Astrocyte (in vitro differentiated cells and primary cell): ENCODE results near the gene TMEM178B. TPM values are rescaled to one million over a fixed set of nuclear protein-coding genes. Genes with fewer than 3 reads are reported as not detected.
"Not testable (repeated sequence)": the region's sequence is repeated elsewhere in the genome, so short reads cannot be mapped to it uniquely, and the experiment has no call there.

ENCODE experiments used
- DNase-seq: peaks from one replicate; pipeline ENCODE4 v3.0.0-alpha.2; 2010; ENCODE audit warnings: low read depth
- FAIRE-seq: peaks from 2 replicates; lab custom pipeline; 2011; peaks lifted over from hg19 to GRCh38; lab: Jason Lieb, UNC
- H2AFZ ChIP-seq: 2 replicates; pipeline ENCODE4 v1.6.0; 2012; ENCODE audit warnings: low read depth, low read length, inconsistent platforms
- H3K27ac ChIP-seq: 2 replicates; pipeline ENCODE4 v1.5.1; 2011; ENCODE audit warnings: low read depth, low read length, inconsistent platforms
- H3K27me3 ChIP-seq: 2 replicates; pipeline ENCODE4 v1.6.0; 2011; ENCODE audit warnings: low read length, inconsistent platforms; ENCODE audit not compliant: insufficient read depth
- H3K36me3 ChIP-seq: 2 replicates; pipeline ENCODE4 v1.5.1; 2011; ENCODE audit warnings: low read length, inconsistent platforms; ENCODE audit not compliant: insufficient read depth
- H3K4me1 ChIP-seq: 2 replicates; pipeline ENCODE4 v1.5.1; 2011; ENCODE audit warnings: low read length, inconsistent platforms; ENCODE audit not compliant: insufficient read depth
- H3K4me2 ChIP-seq: 2 replicates; pipeline ENCODE4 v1.6.0; 2012; ENCODE audit warnings: low read length, inconsistent platforms
- H3K4me3 ChIP-seq: 2 replicates; pipeline ENCODE4 v1.5.1; 2011; ENCODE audit warnings: low read depth, mild to moderate bottlenecking, low read length, inconsistent platforms; ENCODE audit not compliant: insufficient read depth
- H3K79me2 ChIP-seq: 2 replicates; pipeline ENCODE4 v1.6.0; 2012; ENCODE audit warnings: mild to moderate bottlenecking, low read length, inconsistent platforms; ENCODE audit not compliant: insufficient read depth
- H3K9ac ChIP-seq: 2 replicates; pipeline ENCODE4 v1.6.0; 2012; ENCODE audit warnings: mild to moderate bottlenecking, low read length, inconsistent platforms
- H3K9me3 ChIP-seq: 2 replicates; pipeline ENCODE4 v1.5.1; 2012; ENCODE audit warnings: low read depth, mild to moderate bottlenecking, low read length, inconsistent platforms; ENCODE audit not compliant: insufficient read depth
- H4K20me1 ChIP-seq: 2 replicates; pipeline ENCODE4 v1.6.0; 2012; ENCODE audit warnings: low read length, inconsistent platforms; ENCODE audit not compliant: insufficient read depth
- H3K27ac Mint-ChIP-seq: one replicate; pipeline ENCODE4 v1.8.0; 2021; ENCODE audit warnings: mild to moderate bottlenecking, mixed read lengths; ENCODE audit not compliant: unreplicated experiment
- H3K27me3 Mint-ChIP-seq: one replicate; pipeline ENCODE4 v1.8.0; 2021; ENCODE audit warnings: low read depth, mixed read lengths; ENCODE audit not compliant: unreplicated experiment
- H3K36me3 Mint-ChIP-seq: one replicate; pipeline ENCODE4 v1.8.0; 2021; ENCODE audit warnings: low read depth, mixed read lengths; ENCODE audit not compliant: unreplicated experiment
- H3K4me1 Mint-ChIP-seq: one replicate; pipeline ENCODE4 v1.8.0; 2021; ENCODE audit warnings: low read depth, mixed read lengths; ENCODE audit not compliant: unreplicated experiment
- H3K4me3 Mint-ChIP-seq: one replicate; pipeline ENCODE4 v1.8.0; 2021; ENCODE audit warnings: mild to moderate bottlenecking, moderate library complexity, mixed read lengths; ENCODE audit not compliant: unreplicated experiment
- H3K9me3 Mint-ChIP-seq: one replicate; pipeline ENCODE4 v1.8.0; 2021; ENCODE audit warnings: mild to moderate bottlenecking, mixed read lengths; ENCODE audit not compliant: unreplicated experiment
- EZH2 ChIP-seq: IDR thresholded peaks from 2 replicates; pipeline ENCODE4 v1.6.1; 2012; ENCODE audit warnings: mild to moderate bottlenecking, low read length, inconsistent platforms; ENCODE audit not compliant: insufficient read depth
- total RNA-seq: library from RNA; stranded (reverse); gene quantifications from 2 replicates; pipeline ENCODE4 v1.2.1, GENCODE V29; 2021
- TF ChIP-seq, protein P1 (sequence below): IDR thresholded peaks from 2 replicates; pipeline ENCODE4 v1.5.1; 2011; ENCODE audit warnings: low read depth, mild to moderate bottlenecking, inconsistent platforms, low read length, moderate library complexity; ENCODE audit not compliant: insufficient read depth

Gene TMEM178B
- total RNA-seq, 1 donor from 2014 or later: 3.9 TPM

DNA sequence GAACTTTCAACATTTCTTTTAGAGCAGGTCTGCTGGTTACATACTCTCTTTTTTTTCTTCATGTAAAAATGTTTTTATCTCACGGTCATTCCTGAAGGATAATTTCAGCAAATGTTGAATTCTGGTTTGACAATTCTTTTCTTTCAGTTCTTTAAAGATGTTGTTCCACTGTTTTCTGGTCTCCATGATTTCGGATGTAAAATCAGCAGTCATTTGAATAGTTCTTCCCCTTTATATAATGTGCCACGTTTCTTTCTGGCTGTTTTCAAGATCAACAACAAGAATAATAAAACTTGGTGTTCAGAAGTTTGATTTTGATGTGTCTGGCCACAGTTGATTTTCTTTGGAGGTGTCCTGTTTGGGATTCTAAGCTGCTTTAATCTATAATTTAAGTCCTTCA is 45.1 kb upstream of the TMEM178B start:
- TF ChIP-seq EZH2: no peak
- TF ChIP-seq, protein P1, sequence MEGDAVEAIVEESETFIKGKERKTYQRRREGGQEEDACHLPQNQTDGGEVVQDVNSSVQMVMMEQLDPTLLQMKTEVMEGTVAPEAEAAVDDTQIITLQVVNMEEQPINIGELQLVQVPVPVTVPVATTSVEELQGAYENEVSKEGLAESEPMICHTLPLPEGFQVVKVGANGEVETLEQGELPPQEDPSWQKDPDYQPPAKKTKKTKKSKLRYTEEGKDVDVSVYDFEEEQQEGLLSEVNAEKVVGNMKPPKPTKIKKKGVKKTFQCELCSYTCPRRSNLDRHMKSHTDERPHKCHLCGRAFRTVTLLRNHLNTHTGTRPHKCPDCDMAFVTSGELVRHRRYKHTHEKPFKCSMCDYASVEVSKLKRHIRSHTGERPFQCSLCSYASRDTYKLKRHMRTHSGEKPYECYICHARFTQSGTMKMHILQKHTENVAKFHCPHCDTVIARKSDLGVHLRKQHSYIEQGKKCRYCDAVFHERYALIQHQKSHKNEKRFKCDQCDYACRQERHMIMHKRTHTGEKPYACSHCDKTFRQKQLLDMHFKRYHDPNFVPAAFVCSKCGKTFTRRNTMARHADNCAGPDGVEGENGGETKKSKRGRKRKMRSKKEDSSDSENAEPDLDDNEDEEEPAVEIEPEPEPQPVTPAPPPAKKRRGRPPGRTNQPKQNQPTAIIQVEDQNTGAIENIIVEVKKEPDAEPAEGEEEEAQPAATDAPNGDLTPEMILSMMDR: no peak
- FAIRE-seq: no peak
- H3K27me3 Mint-ChIP-seq: no peaks in the 10 kb centered on the region

DNA sequence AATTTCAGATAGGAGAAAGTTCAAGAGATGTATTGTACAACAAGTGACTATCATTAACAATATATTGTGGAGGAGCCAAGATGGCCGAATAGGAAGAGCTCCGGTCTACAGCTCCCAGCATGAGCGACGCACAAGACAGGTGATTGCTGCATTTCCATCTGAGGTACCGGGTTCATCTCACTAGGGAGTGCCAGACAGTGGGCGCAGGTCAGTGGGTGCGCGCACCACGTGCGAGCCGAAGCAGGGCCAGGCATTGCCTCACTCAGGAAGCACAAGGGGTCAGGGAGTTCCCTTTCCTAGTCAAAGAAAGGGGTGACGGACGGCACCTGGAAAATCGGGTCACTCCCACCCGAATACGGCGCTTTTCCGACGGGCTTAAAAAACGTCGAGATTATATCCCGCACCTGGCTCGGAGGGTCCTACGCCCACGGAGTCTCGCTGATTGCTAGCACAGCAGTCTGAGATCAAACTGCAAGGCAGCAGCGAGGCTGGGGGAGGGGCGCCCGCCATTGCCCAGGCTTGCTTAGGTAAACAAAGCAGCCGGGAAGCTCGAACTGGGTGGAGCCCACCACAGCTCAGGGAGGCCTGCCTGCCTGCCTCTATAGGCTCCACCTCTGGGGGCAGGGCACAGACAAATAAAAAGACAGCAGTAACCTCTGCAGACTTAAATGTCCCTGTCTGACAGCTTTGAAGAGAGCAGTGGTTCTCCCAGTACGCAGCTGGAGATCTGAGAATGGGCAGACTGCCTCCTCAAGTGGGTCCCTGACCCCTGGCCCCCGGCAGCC is 41.1 kb upstream of the TMEM178B start:
- not testable (repeated sequence) for H3K4me1 Mint-ChIP-seq, H3K27ac ChIP-seq, H3K4me3 ChIP-seq, H2AFZ ChIP-seq, H3K36me3 ChIP-seq, FAIRE-seq, H3K27ac Mint-ChIP-seq, H3K79me2 ChIP-seq, H3K9ac ChIP-seq, DNase-seq, H3K27me3 ChIP-seq, H3K36me3 Mint-ChIP-seq, H3K4me1 ChIP-seq, H3K4me3 Mint-ChIP-seq, H3K9me3 ChIP-seq, H3K4me2 ChIP-seq, H3K9me3 Mint-ChIP-seq, H4K20me1 ChIP-seq, H3K27me3 Mint-ChIP-seq

More for the DNA sequence above, 45.1 kb upstream of the TMEM178B start:
- Histone ChIP-seq H3K4me1 (no peaks in the 10 kb centered on the region), H3K4me2 (no peak overlapping the region), H3K79me2 (no peaks in the 10 kb centered on the region), H2AFZ (no peak overlapping the region), H3K27ac (no peak overlapping the region), H3K27me3 (no peaks in the 10 kb centered on the region), H4K20me1 (no peaks in the 10 kb centered on the region), H3K4me3 (no peak overlapping the region), H3K9me3 (no peaks in the 10 kb centered on the region), H3K9ac (no peak overlapping the region), H3K36me3 (no peaks in the 10 kb centered on the region)
- no peak overlapping the region for H3K27ac Mint-ChIP-seq
- no peaks in the 10 kb centered on the region for H3K4me1 Mint-ChIP-seq
- H3K4me3 Mint-ChIP-seq: no peak overlapping the region
- H3K9me3 Mint-ChIP-seq: peaks cover 23% of the 10 kb centered on the region
- no peaks in the 10 kb centered on the region for H3K36me3 Mint-ChIP-seq
- no peak for DNase-seq

GRCh38 chr7:141038100-141038499 is 35.8 kb upstream of the TMEM178B start:
- not testable (repeated sequence) for H3K4me2 ChIP-seq, DNase-seq, H3K9me3 ChIP-seq, H3K79me2 ChIP-seq, H3K27ac Mint-ChIP-seq, H3K27ac ChIP-seq, H3K4me1 Mint-ChIP-seq, H3K4me3 Mint-ChIP-seq, H3K9ac ChIP-seq, H3K4me1 ChIP-seq, H3K36me3 ChIP-seq, H3K27me3 ChIP-seq, H3K9me3 Mint-ChIP-seq, H3K36me3 Mint-ChIP-seq, FAIRE-seq, H3K27me3 Mint-ChIP-seq, H4K20me1 ChIP-seq, H2AFZ ChIP-seq, H3K4me3 ChIP-seq
